T-helper 1 cell (primary cell): Measurements from ENCODE around the gene GPM6B.
"Not testable (repeated sequence)": the region's sequence is repeated elsewhere in the genome, so short reads cannot be mapped to it uniquely, and the experiment has no call there.

ENCODE experiments used
- DNase-seq, 5 donors: peaks; one replicate each; pipeline ENCODE4 v3.0.0-alpha.2; 2012 to 2020

The GPM6B gene

DNA sequence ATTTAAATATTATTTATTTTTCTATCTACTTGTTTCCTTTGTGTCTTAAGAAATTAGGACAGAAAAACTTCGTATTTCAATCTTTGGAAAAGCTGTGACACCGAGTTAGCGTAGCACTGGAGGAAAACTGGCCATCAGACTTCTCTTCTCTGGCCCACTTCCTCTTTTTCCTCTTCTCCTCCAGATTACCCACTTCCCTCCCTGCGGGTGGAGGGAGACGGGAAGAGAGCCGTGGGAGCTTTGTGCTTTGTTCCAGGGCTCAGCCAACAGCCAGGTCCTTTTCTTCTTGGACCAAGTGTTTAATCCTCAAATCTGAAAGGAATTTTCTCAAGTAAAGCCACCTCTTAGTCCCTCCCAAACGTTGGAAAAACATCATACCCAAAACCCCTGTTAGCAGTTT is 52.6 kb downstream of the GPM6B start:
- no peak for DNase-seq

DNA sequence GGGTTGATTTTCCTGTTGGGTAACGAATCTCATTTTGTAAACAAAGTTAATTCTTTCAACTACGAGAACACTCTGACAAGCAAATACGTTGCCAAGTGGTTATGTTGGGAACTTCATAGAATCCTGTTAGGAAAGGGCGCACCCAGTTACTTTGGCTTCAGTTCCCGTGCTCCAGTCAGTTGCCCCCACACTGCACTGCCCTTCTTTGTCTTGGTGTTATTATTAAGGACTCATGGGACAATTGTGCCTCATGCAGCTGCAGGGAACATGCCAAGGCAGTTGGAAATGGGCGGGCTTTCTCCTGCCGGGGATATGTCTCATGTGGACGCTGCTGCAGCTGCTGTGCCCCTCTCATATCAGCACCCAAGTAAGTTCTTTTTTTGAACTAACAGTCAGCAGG is 53.4 kb downstream of the GPM6B start:
- no peak for DNase-seq

DNA sequence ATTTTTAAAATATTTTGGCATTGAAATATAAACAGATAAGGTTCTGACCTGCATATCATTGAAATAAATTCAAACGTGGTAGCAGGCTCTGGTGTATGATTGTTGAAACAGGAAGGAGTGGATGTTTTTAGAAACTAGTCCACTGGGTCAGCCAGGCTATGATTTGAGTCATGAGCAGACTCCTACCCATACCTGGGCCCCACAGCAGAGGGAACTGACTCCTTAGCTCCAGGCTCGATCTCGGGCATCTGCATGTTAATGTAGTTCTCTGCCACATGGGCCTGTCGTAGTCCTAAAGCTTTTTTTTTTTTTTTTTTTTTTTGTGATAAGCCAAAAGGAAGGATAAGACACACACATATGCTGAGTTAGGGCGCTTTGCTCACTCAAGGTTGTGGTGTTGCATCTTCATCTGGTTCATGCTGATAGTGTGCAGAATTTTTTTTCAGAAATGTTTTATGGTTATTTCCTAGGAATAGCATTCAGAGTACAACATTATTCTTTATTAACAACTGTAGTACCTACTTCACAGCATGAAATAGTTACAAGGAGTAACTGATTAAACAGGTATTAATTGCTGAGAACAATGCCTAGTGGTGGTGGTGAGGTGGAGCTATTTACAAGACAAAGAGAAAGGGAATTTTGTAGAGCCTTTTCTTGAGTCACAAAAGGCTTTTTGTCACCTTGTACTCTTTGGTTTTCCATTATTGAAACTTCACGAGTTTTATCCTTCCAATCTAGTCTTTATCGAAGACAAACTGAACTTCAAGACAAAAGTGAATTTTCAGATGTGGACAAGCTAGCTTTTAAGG is 55.1 kb downstream of the GPM6B start:
- DNase-seq: no peak

DNA sequence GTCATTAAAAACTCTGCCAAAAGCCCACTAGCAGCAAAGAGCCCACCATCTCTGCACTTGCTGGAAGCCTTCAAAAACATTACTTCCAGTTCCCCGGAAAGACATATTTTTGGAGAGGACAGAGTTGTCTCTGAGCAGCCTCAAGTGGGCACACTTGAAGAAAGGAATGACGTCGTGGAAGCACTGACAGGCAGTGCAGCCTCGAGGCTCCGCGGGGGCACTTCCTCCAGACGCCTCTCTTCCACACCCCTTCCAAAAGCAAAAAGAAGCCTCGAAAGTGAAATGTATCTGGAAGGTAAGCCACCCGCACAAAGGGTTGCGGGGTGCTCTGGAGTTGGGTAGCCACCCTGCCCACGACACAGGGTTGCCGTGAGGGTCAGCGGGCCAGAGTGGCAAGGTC is 56.5 kb downstream of the GPM6B start:
- no peak for DNase-seq

DNA sequence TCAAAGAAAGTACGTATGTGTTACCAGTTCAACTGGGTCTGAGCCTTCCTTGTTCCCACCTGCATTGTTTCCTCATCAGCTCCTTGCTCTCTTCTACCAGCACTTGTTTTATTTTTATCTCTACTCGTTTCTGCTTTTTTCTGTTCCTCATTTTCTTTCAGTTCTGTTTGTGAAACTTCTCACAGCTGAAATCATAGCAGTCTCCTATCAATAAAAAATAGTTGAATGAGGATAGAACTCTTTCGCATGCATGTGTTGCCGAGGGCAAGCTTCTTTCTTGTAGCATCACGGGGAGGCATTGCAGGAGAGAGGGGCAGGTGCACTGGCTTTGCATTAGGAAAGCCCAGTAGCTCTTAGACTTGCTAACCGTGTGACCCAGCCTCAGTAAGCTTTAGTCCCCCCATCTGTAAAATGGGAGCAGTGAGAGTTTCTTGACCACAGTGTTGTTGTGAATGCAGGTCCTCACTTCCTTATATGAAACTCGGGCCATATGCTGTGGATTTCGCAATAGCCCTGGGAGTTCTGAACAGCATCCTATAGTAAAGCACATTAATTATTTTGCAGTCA is 57.7 kb downstream of the GPM6B start:
- DNase-seq: no peak

- no peak for DNase-seq
Measured at GRCh38 chrX:13756381-13756780, 60.5 kb downstream of the GPM6B start.

- DNase-seq: peak in 1 of 5 donors; percentile 34
Measured at GRCh38 chrX:13755254-13755653, 61.6 kb downstream of the GPM6B start.

DNA sequence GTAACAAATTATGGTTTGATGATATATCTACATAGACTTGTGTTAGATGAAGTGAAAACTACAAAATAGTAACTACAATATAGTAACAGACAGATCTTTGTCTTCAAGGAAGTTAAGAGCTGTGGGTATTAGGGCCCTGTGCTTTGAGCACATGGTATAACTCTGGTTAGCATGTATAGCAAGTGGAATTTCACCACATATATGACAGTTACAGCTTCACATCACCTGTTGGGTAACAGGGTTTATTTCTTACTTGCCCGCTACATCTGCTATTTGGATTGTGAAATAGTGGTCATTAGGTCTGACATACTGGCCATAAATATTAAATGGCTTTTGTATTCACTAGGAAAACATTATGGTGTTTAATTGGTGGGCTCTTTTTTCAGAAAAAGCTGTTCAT is 62.1 kb downstream of the GPM6B start:
- DNase-seq: no peak

- no peak for DNase-seq
Measured at GRCh38 chrX:13752646-13753045, 64.2 kb downstream of the GPM6B start.

GRCh38 chrX:13752141-13752540 is 64.8 kb downstream of the GPM6B start:
- DNase-seq: no peak

DNA sequence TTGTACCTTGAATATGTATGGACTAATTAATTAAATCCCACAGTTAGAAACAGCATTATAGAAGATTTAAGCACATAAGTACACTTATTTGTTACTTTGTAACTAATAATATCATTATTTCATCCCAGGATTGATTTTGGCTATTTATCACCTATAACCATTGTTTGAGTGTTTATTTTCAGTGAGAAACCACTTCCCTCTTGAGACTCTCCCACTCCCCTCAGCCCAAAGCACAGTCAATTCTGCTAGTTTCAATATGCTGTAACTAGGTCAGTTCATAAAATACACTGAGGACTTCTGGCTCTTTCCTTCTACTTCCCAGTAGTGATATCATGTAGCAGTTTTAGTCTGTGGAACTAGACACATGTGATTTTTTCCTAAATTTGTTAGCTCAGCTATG is 66.1 kb downstream of the GPM6B start:
- no peak for DNase-seq

GRCh38 chrX:13750204-13750603 is 66.7 kb downstream of the GPM6B start:
- DNase-seq: peak in 2 of 5 donors; percentile 6 to 53

GRCh38 chrX:13748486-13748885 is 68.4 kb downstream of the GPM6B start:
- DNase-seq: no peak

- peak in 2 of 5 donors; percentile 22 to 30 for DNase-seq
Measured at GRCh38 chrX:13747836-13748235, 69.1 kb downstream of the GPM6B start.

- DNase-seq: peak in 4 of 5 donors; percentile 8 to 80 (median 28)
Measured at GRCh38 chrX:13742397-13743176, 74.3 kb downstream of the GPM6B start.

DNA sequence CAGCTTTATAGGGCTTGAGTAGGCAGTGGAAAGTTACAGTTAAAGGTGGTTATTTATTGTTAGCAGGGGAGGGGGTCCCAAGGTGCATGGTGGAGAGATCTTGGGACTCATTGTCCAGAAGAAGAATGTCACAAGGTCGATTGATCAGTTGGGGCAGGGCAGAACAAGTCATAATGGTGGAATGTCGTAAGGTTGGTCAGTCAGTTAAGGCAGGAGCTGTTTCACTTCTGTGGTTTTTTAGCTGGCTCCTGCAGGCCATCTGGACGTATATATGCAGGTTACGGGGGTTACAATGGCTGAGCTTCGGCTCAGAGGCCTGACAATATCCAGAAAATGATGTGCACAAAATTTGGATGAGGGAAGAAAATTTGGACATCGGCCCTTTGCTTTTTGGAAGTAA is 75.2 kb downstream of the GPM6B start:
- DNase-seq: no peak

- peak; percentile 78 to 96 (median 84) for DNase-seq
Measured at GRCh38 chrX:13734278-13735172, 82.4 kb downstream of the GPM6B start, which contains the start of the genes OFD1 and TRAPPC2. Gene OFD1 (plus strand): TSS chrX:13734748. CDS start chrX:13735072, 324 bp downstream. Gene TRAPPC2 (minus strand): TSS chrX:13734620. CDS start chrX:13719963, 14,657 bp downstream.

DNA sequence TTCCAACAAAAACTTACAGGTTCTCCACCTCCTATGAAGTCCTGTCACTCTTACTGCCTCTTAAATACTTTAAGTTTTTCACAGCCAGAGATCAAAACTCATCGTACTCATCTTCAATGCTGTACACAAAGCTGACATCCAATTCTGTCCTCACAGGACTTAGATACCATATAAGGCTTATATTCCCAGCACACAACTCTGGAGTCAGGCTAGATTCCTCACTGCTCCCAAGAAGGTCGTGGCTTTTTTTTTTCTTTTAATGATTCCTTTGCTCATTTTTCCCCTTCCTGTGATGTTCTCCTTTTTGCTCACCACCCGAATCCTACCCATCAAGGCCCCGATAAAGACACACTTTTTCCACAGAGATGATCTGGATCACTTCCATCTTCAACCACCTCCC is 83.4 kb downstream of the GPM6B start:
- no peak for DNase-seq

DNA sequence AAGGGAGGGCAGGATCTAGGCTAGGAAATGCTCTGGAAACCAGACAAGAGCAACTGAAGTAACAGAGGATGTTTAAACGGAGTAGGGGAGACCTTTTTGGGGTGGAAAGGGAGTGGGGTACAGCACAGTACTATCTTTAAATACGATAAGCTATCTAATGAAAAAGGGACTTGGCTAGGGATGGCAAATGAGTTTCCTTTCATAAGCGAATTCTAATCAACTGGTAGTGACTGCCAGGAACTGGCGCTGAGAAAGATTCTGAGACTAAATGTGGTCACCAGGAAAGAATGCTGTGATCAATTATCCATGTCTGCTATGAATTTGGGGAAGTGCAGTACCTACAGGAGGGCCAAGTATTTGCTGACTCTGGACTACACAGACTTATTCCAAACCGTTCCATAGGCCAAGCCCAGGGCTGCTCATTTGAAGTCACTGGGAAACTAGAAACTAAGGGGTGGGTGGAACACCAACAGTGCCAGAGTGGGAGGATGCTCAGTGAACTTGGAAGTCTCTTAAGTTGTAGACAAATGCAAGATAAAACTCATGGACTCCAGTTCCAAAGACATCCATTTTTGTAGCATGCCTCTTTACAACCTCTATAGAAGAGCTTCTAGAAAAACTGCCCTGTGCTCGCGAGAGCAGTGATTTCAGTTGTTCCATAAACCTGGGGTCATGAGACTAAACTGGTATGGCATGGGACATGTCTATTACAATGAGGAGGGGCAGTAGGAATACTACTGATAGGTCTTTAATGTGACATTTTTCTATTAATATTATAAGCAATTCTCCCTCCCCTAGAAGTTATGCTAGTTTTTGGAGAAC is 84.4 kb downstream of the GPM6B start:
- DNase-seq: no peak

GRCh38 chrX:13730523-13730922 is 86.4 kb downstream of the GPM6B start:
- not testable (repeated sequence) for DNase-seq

DNA sequence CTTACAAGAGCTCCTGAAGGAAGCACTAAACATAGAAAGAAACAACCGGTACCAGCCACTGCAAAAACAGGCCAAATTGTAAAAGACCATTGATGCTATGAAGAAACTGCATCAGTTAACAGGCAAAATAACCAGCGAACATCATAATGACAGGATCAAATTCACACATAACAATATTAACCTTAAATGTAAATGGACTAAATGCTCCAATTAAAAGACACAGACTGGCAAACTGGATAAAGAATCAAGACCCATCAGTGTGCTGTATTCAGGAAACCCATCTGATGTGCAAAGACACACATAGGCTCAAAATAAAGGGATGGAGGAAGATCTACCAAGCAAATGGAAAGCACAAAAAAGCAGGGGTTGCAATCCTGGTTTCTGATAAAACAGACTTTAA is 90.3 kb downstream of the GPM6B start:
- DNase-seq: not testable (repeated sequence)
